Measurements from ENCODE around the gene LCOR.
A peak's percentile ranks its signal among the peaks of the same experiment; 100 is the strongest.
"Not testable (repeated sequence)": the region's sequence is repeated elsewhere in the genome, so short reads cannot be mapped to it uniquely, and the experiment has no call there.

LCOR gene

GRCh38 chr10:96831867-96832720 is at the start of gene LCOR:
Gene LCOR (plus strand): TSS chr10:96832298. CDS start chr10:96949058, 116,760 bp downstream.
- peak; percentile 86 for DNase-seq

GRCh38 chr10:96784253-96784652 is 47.8 kb upstream of the LCOR start:
- DNase-seq: no peak

- no peak for DNase-seq
These were observed 42.5 kb upstream of the LCOR start for GRCh38 chr10:96789571-96790108.

GRCh38 chr10:96791902-96792301 is 40.2 kb upstream of the LCOR start:
- DNase-seq: no peak

GRCh38 chr10:96794836-96795733 is 37.0 kb upstream of the LCOR start:
- no peak for DNase-seq

GRCh38 chr10:96797485-96797884 is 34.6 kb upstream of the LCOR start:
- no peak for DNase-seq

- no peak for DNase-seq
These were observed 28.8 kb upstream of the LCOR start for GRCh38 chr10:96803288-96803664.

- DNase-seq: no peak
These were observed 17.8 kb upstream of the LCOR start for GRCh38 chr10:96814264-96814663.

GRCh38 chr10:96818971-96819370 is 13.1 kb upstream of the LCOR start:
- DNase-seq: not testable (repeated sequence)

- no peak for DNase-seq
These were observed 11.3 kb upstream of the LCOR start for GRCh38 chr10:96820765-96821164.

GRCh38 chr10:96826438-96826837 is 5.7 kb upstream of the LCOR start:
- DNase-seq: no peak

GRCh38 chr10:96828609-96829008 is 3.5 kb upstream of the LCOR start:
- DNase-seq: no peak

- no peak for DNase-seq
These were observed 2.9 kb upstream of the LCOR start for GRCh38 chr10:96829029-96829773.

- DNase-seq: peak; percentile 81
These were observed 1.4 kb upstream of the LCOR start for GRCh38 chr10:96830511-96831199.

GRCh38 chr10:96831200-96831866 is 765 bp upstream of the LCOR start:
- DNase-seq: no peak

GRCh38 chr10:96832721-96833219 is 672 bp downstream of the LCOR start:
- peak; percentile 81 for DNase-seq

- peak; percentile 5 for DNase-seq
These were observed 1.3 kb downstream of the LCOR start for GRCh38 chr10:96833220-96834001.

GRCh38 chr10:96834120-96834519 is 2.0 kb downstream of the LCOR start:
- DNase-seq: no peak

GRCh38 chr10:96835899-96836298 is 3.8 kb downstream of the LCOR start:
- no peak for DNase-seq

GRCh38 chr10:96838529-96838928 is 6.4 kb downstream of the LCOR start:
- no peak for DNase-seq

Measured in RPMI8226 (cell line).